Measurements from ENCODE around the gene TSSC4.

Gene TSSC4

GRCh38 chr11:2436521-2437031 is 36.0 kb downstream of the TSSC4 start:
- TF ChIP-seq, protein P1, sequence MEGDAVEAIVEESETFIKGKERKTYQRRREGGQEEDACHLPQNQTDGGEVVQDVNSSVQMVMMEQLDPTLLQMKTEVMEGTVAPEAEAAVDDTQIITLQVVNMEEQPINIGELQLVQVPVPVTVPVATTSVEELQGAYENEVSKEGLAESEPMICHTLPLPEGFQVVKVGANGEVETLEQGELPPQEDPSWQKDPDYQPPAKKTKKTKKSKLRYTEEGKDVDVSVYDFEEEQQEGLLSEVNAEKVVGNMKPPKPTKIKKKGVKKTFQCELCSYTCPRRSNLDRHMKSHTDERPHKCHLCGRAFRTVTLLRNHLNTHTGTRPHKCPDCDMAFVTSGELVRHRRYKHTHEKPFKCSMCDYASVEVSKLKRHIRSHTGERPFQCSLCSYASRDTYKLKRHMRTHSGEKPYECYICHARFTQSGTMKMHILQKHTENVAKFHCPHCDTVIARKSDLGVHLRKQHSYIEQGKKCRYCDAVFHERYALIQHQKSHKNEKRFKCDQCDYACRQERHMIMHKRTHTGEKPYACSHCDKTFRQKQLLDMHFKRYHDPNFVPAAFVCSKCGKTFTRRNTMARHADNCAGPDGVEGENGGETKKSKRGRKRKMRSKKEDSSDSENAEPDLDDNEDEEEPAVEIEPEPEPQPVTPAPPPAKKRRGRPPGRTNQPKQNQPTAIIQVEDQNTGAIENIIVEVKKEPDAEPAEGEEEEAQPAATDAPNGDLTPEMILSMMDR (conservative IDR thresholded peaks at IDR 0.05; ENCODE audit: low read length), result no peak
- DNase-seq (ENCODE audit: low read depth), result no peak
- H3K4me3 ChIP-seq (ENCODE audit: low read length), result no peak overlapping the region

DNA sequence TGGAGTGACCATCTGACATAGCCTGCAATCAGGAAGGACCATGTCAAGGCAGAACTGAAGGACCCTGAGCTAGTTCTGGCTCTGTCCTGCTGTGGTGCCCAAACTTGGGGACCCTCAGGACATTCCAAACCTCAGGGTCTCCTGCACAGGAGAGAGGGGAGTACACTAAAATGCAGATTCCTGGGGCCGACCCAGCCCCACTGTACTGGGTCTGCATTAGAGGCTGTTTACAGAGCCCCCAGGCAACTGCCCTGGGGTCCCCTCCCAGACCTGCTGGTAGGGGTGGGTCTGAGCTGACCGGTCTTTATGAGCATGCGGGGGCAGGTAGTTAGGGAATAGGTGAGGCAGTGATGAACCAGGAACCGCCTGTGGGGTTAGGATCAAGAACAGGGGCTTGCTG is 37.0 kb downstream of the TSSC4 start:
- TF ChIP-seq, protein P1 (conservative IDR thresholded peaks at IDR 0.05; ENCODE audit: low read length), result no peak
- DNase-seq (ENCODE audit: low read depth), result no peak
- H3K4me3 ChIP-seq (ENCODE audit: low read length), result no peak overlapping the region

DNA sequence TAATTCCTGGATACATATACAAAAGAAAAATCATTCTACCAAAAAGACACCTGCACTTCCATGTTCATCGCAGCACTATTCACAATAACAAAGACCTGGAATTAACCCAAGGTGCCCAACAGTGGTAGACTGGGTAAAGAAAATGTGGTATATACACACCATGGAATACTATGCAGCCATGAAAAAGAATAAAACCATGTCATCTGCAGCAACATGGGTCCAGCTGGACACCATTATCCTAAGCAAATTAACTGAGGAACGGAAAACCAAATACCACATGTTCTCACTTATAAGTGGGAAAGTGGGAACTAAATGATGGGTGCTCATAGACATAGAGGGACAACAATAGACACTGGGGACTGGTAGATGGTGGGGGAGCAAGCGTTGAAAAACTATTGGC is 39.3 kb downstream of the TSSC4 start:
- TF ChIP-seq, protein P1 (conservative IDR thresholded peaks at IDR 0.05; ENCODE audit: low read length), result no peak
- no peak for DNase-seq (ENCODE audit: low read depth)
- no peak overlapping the region for H3K4me3 ChIP-seq (ENCODE audit: low read length)

DNA sequence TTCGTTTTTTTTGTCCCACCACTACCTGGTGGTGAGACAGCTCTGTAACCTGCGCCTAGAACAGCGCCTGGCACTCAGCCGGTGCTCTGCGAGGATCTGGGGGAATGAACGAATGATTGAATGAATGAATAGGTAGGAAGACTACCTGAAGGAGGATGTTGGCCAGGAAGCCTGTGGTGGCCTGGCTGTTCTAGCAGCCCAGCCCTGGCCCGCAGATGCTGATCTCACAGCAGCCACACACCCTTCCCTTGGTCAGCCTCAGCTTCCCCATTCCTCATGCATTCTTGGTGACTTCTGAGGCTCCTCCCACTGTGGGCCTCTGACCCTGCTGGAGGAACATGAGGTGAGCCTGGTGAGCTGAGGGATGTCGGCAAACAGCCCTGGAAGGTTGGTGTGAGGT is 40.1 kb downstream of the TSSC4 start:
- TF ChIP-seq, protein P1 (conservative IDR thresholded peaks at IDR 0.05; ENCODE audit: low read length), result no peak
- DNase-seq (ENCODE audit: low read depth), result no peak
- H3K4me3 ChIP-seq (ENCODE audit: low read length), result no peak overlapping the region

DNA sequence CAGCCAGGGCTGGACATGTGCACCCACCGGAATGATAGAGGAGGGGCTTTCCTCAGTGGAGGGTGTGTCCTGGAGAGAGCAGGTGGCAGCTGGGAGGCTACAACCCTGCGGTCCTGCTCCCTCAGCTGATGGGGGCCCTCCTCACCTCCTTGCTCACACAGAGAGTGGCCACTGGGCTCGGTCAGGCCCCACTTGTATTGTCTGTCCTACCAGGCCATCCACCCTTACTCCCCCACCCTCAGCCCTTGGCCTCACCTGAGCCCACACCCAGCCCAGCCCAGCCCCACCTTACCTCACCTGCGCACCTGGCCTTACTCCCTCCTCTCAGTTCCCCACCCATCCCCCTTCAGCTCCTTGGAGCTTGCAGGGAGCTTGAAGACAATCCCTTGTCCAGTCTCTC is 40.6 kb downstream of the TSSC4 start:
- no peak overlapping the region for H3K4me3 ChIP-seq (ENCODE audit: low read length)
- DNase-seq (ENCODE audit: low read depth), result no peak
- TF ChIP-seq, protein P1 (conservative IDR thresholded peaks at IDR 0.05; ENCODE audit: low read length), result no peak

- TF ChIP-seq, protein P1 (conservative IDR thresholded peaks at IDR 0.05; ENCODE audit: low read length), result no peak
- H3K4me3 ChIP-seq (ENCODE audit: low read length), result no peak overlapping the region
- no peak for DNase-seq (ENCODE audit: low read depth)
Observed at GRCh38 chr11:2442589-2442988, 42.0 kb downstream of the TSSC4 start.

DNA sequence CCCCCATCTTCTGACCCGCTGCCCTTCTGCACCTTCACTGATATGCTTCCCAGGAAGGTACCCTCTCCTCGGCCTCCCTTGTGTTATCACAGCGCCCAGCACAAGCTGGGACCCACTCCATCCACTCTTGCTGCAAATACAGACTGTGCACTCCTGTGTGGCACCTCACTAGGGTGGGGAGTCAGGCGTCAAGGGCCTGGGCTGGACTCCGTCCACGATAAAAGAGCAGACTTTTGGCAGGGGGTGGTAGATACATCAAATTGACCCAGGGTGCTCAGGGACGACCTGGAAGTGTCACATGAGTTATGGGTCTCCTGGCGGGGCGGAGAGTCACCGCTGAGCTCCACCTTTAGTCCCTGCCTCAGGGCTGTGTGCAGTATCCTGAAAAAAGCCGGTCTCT is 42.9 kb downstream of the TSSC4 start:
- no peak for DNase-seq (ENCODE audit: low read depth)
- TF ChIP-seq, protein P1 (conservative IDR thresholded peaks at IDR 0.05; ENCODE audit: low read length), result no peak
- no peak overlapping the region for H3K4me3 ChIP-seq (ENCODE audit: low read length)

Data from AG10803 (cell line).